GM13976 (cell line): ENCODE results near the gene RNASEH1.

Source experiments
- DNase-seq: peaks from one replicate; pipeline ENCODE4 v3.0.0; 2012; ENCODE audit warnings: low spot score
- in situ Hi-C: fragments of 300-500 bp; cut with MboI; formaldehyde crosslinking; loops from one replicate; pipeline ENCODE4 v1.12.0; 2022; ENCODE audit warnings: low sequenced_read_pairs, mixed read lengths, inconsistent platforms; ENCODE audit not compliant: unreplicated experiment
- TF ChIP-seq, protein P1 (sequence below): IDR thresholded peaks from 2 replicates; pipeline ENCODE4 v1.5.1; 2012; ENCODE audit warnings: borderline replicate concordance, mild to moderate bottlenecking; ENCODE audit not compliant: insufficient read depth; ENCODE audit errors: extremely low read depth, missing control alignments, control extremely low read depth

Gene RNASEH1

GRCh38 chr2:3535794-3536681, 22.1 kb downstream of the RNASEH1 start:
- DNase-seq = no peak
- in situ Hi-C loops = no loop called here
- TF ChIP-seq, protein P1, sequence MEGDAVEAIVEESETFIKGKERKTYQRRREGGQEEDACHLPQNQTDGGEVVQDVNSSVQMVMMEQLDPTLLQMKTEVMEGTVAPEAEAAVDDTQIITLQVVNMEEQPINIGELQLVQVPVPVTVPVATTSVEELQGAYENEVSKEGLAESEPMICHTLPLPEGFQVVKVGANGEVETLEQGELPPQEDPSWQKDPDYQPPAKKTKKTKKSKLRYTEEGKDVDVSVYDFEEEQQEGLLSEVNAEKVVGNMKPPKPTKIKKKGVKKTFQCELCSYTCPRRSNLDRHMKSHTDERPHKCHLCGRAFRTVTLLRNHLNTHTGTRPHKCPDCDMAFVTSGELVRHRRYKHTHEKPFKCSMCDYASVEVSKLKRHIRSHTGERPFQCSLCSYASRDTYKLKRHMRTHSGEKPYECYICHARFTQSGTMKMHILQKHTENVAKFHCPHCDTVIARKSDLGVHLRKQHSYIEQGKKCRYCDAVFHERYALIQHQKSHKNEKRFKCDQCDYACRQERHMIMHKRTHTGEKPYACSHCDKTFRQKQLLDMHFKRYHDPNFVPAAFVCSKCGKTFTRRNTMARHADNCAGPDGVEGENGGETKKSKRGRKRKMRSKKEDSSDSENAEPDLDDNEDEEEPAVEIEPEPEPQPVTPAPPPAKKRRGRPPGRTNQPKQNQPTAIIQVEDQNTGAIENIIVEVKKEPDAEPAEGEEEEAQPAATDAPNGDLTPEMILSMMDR = no peak

DNA sequence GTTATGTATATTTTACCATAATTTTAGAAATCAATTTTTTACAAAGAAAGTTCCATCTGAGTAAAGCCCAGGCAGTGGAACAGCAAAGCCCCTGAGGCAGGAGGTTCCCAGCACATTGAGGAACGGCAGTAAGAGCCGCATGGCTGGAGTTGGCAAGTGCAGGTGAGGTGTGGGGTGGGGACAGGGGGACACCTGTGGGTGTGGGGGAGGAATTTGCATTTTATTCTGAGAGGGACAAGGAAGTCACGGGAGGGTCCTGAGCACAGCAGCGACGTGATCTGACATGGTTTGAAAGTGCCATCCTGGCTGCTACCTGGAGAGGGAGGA, 22.7 kb downstream of the RNASEH1 start:
- DNase-seq = no peak
- TF ChIP-seq, protein P1 = no peak
- in situ Hi-C loops = no loop called here

DNA sequence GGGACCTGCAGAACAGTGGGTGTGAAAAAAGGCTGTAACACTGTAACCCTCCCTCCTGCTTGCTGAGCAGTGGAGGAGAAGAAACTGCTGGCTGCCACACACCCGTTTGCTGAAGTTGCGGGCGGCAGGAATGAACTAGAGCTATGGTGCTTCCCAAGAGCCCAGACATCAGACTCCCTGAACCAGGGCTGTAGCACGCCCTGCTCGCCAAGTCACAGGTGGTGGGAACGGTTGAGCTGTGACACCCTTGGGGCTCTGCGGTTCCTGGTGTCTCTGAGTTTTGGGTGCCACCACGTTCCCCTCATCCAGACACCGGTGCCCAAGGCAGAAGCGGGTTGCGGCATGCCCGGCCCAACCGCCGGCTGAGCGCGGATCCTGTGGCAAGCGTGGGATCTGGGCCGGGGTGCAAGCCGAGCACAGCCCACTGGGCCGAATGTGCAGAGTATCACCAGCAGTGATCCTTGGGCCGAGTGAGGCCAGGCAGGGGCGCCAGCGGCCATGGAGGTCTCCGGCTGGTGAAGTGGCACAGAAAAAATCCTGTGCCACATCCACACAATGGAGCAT, 23.8 kb downstream of the RNASEH1 start:
- TF ChIP-seq, protein P1 = no peak
- DNase-seq = no peak
- in situ Hi-C loops = no loop called here

DNA sequence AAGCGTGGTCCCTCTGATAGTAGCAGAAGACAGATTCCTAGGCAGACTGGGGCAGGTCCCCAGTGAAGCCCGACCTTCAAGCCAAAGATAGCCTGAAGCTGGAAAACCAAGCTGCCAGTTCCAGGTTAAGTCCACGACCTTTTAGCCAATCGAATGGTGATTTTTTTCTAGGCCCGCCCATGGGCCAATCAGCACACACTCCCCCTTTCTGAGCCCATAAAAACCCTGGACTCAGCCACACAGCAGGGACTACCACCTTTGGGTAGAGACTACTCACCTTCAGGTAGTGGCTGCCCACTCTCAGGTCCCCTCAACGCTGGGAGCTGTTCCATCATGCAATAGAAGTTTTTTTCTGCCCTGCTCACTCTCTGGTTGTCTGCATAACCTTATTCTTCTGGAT, 24.3 kb downstream of the RNASEH1 start:
- DNase-seq = no peak
- TF ChIP-seq, protein P1 = no peak
- in situ Hi-C loops = no loop called here

DNA sequence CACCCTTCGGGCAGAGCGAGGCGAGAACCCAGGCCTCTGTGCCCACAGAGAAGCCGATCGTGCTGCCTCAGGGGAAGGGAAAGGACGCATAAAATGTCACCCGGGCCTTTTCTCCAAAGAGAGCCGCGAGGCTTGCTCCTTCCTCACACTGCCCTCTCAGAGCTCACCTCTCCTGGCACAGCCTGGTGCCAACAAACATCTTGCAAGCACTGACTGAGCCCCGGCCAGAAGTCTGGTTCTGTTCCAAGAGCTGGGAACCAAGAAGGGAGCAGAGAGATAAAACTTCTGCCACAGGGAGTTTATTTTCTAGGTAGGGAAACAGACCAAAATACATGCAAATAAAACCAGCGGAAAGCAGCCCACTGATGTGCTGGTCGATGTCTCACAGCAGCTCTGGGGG, 25.2 kb downstream of the RNASEH1 start:
- in situ Hi-C loops = no loop called here
- TF ChIP-seq, protein P1 = no peak
- DNase-seq = no peak

DNA sequence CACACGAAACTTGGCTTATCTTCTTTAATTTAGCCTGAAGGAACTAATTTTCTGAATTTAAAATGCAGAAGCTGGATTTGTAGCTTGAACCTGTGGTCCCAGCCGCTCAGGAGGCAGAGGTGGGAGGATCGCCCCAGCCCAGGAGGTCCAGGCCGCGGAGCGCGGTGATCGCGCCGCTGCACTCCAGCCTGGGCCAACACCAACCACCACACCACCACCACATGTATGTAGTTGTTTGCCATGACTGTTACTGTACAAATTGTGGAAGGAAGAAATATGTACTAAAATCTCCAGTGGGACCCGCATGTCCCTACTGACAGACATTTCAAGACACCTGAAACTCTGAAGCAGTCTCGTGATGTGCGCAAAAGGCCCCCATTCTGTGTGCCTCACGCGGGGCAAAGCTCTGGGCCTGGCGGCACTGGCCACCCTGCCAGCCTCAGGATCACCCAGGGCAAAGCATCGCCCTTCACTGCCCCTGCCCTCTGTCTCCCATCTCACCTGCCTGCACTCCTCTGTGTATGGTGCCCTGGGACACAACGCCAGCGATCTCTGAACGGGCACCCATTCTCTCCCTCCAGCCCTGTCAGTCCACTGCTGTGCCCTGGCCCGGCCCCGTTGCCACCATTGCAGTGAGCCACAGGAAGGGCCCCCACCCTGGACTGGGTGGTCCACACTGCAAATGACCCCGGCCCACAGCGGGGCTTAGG, 28.7 kb downstream of the RNASEH1 start:
- TF ChIP-seq, protein P1 = no peak
- DNase-seq = no peak
- in situ Hi-C loops = no loop called here
